Activated naive CD8-positive, alpha-beta T cell treated with anti-CD3 and anti-CD28 coated beads, Interleukin-2, amount 50 U/mL, for 24 hours (primary cell): Measurements from ENCODE around the gene OBI1.

ENCODE experiments used
- ATAC-seq: fragments of 150-1000 bp; cut with Tn5 transposase; one replicate; pipeline ENCODE4 v1.10.0; 2021
- DNase-seq: peaks from one replicate; pipeline ENCODE4 v3.0.0; 2021
- H3K27ac Mint-ChIP-seq: one replicate; pipeline ENCODE4 v1.8.0; 2021; ENCODE audit warnings: mild to moderate bottlenecking, mixed read lengths
- H3K27me3 Mint-ChIP-seq: one replicate; pipeline ENCODE4 v1.8.0; 2021; ENCODE audit warnings: mixed read lengths
- H3K36me3 Mint-ChIP-seq: one replicate; pipeline ENCODE4 v1.8.0; 2021; ENCODE audit warnings: low read depth, mixed read lengths
- H3K4me1 Mint-ChIP-seq: one replicate; pipeline ENCODE4 v1.8.0; 2021; ENCODE audit warnings: mixed read lengths
- H3K4me3 Mint-ChIP-seq: one replicate; pipeline ENCODE4 v1.8.0; 2021; ENCODE audit warnings: mild to moderate bottlenecking, moderate library complexity, mixed read lengths
- H3K9me3 Mint-ChIP-seq: one replicate; pipeline ENCODE4 v1.8.0; 2021; ENCODE audit warnings: mixed read lengths

Gene OBI1

DNA sequence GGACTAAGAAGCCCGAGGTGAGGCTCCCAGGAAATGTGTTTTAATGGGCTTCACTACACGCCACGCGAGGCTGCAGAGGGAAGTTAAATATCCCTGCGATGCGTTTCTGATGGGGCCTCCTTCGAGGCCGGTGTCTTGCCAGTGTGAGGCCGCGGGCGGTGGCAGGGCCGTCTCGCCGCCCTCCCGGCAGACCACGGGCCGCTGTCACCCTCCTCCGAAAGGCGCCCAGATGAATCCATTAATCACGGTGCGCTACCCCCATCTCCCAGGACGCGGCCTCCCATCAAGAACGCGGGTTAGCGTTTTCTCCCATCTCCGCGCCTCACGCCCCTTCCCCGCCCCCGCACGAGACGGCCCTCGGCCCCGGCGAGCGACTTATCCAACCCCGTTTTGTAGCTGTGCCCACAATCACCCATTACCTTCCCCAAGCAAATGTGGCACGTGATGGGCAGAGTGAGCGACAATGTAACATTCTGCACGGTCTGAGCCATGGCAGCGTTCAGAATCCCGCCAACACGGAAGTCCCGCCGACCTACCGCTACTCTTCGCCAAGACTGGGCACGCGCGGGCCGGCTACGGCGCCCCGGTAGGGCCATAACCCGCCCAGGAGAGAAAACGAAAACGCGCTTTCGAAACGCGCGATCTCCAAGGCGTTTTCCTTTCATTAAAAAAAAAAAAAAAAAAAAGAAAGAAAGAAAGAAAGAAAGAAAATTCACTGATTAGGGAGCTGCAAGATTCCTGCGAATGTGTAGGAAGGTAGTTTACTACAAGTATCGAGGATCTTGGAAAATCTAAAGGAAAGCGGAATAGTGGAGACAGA, at the start of gene OBI1:
Gene OBI1 (minus strand): TSS at position 526 of the 820 bp plus-strand sequence. CDS start 35 bp downstream, at position 491.
- Mint-ChIP-seq H3K27ac (peak within 1 kb of the TSS; percentile 99), H3K27me3 (no peaks in the 10 kb centered on the region), H3K4me3 (peak within 1 kb of the TSS; percentile 99), H3K9me3 (no peaks in the 10 kb centered on the region), H3K4me1 (peaks cover 37% of the 10 kb centered on the region), H3K36me3 (peaks cover 12% of the 10 kb centered on the region)
- ATAC-seq (peak; percentile 97), DNase-seq (peak; percentile 90)

DNA sequence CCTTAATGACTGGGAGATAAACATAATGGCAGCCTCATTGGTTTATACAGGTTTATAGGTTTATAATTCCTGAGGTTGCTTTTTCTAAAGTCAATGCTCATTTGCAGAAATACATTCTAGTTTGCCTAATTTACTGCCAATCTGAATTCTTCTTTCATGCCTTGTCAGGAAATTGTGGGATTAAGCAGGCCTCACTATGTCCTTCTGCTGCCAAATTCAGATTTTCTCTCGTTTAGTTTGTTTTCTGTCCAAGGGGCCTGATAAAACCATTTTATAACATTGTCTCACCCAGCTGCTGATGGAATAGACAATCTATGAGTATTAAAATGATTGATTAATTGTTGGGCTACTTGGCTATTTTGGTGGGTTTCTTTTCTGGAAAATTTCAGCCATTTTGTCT, 42.4 kb upstream of the OBI1 start:
- H3K9me3 Mint-ChIP-seq, result no peaks in the 10 kb centered on the region
- peaks cover 8% of the 10 kb centered on the region for H3K27me3 Mint-ChIP-seq
- H3K36me3 Mint-ChIP-seq, result no peaks in the 10 kb centered on the region
- no peaks in the 10 kb centered on the region for H3K4me1 Mint-ChIP-seq
- no peak overlapping the region for H3K4me3 Mint-ChIP-seq
- ATAC-seq (no peak), DNase-seq (no peak)
- H3K27ac Mint-ChIP-seq, result no peak overlapping the region

DNA sequence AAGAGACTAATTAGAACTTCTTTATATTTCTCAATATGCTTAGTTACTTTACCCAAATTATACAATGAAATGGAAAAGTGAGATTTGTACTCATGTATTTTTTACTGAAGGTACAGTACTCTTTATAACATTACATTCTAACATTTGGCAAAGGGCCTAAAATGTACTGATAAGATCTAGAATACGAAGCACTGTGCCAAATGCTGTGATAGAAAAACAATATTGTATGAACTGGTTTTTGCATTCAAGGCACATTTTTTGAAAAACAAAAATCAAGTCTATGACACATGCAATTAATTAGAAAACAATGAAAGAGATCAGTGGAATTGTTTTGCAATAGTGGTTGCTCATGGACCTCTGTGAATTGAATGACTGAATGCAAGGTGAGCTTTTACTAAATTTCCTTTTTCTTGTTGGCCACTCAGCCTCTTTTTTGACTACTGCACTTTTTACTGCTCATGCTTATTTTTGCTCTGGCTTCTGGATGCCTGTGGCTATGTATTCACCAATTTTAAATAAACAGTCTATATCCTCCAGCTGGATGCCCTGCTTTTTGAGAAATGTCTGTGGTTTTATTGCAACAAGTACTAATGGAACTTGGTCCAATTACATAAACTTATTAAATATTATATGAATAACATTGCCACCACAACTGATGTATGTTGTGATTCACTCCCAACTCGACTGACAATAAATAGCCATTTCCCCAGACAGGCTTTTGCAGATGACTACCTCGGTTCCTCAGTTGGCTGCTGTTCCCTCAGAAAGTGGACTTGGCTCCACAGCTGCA, 41.4 kb upstream of the OBI1 start:
- no peaks in the 10 kb centered on the region for H3K36me3 Mint-ChIP-seq
- DNase-seq, result no peak
- ATAC-seq, result no peak
- H3K27ac Mint-ChIP-seq, result no peak overlapping the region
- H3K4me1 Mint-ChIP-seq, result no peaks in the 10 kb centered on the region
- no peaks in the 10 kb centered on the region for H3K9me3 Mint-ChIP-seq
- H3K27me3 Mint-ChIP-seq, result peaks cover 9% of the 10 kb centered on the region
- no peak overlapping the region for H3K4me3 Mint-ChIP-seq

GRCh38 chr13:78689011-78689410, 30.1 kb upstream of the OBI1 start:
- Mint-ChIP-seq H3K36me3 (no peaks in the 10 kb centered on the region), H3K4me1 (no peaks in the 10 kb centered on the region), H3K27ac (no peak overlapping the region), H3K4me3 (no peak overlapping the region), H3K27me3 (peaks cover 12% of the 10 kb centered on the region), H3K9me3 (no peaks in the 10 kb centered on the region)
- DNase-seq (no peak), ATAC-seq (no peak)

- no peaks in the 10 kb centered on the region for H3K4me1 Mint-ChIP-seq
- H3K27me3 Mint-ChIP-seq, result peaks cover 18% of the 10 kb centered on the region
- H3K4me3 Mint-ChIP-seq, result no peak overlapping the region
- ATAC-seq (no peak), DNase-seq (no peak)
- no peak overlapping the region for H3K27ac Mint-ChIP-seq
- no peaks in the 10 kb centered on the region for H3K36me3 Mint-ChIP-seq
- H3K9me3 Mint-ChIP-seq, result no peaks in the 10 kb centered on the region
These were observed 27.5 kb upstream of the OBI1 start for GRCh38 chr13:78686461-78686860.

DNA sequence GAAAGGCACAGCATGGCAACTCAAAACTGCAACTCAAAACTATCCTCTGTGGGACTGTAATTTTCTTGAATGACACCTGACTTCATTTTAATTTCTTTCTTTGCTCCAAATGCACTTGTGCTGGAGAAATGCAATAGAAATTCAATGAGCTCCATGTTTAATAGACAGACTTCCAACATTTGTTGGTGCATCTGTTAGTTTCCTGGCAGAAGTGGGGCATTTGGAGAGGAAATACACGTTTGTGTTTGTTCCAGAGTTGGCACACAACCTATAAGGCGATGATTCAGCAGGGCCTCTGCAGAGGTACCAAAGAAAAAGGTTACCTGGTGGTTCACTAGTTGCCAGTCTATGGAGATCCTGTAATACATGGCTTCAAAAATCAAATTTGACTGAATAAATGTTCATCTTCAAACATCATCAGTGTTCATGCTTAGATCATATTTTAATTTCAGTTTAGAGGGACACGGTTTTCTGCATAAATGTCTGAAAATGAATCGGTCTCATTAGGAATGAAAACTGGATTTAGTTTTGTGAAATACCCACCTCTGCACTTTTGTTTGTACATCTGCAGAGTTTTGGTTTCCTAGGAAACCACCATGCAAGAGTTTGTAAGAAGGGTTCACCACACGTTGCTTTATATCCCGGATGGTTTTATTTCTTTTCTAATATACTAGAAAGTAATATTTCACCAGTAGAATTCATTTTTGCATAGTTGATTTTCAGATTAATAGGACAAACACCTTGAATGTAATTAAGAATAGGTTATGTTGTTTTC, 21.8 kb upstream of the OBI1 start:
- ATAC-seq (no peak), DNase-seq (no peak)
- H3K36me3 Mint-ChIP-seq, result no peaks in the 10 kb centered on the region
- no peak overlapping the region for H3K27ac Mint-ChIP-seq
- no peak overlapping the region for H3K4me3 Mint-ChIP-seq
- no peaks in the 10 kb centered on the region for H3K9me3 Mint-ChIP-seq
- H3K4me1 Mint-ChIP-seq, result no peaks in the 10 kb centered on the region
- H3K27me3 Mint-ChIP-seq, result peaks cover 6% of the 10 kb centered on the region

DNA sequence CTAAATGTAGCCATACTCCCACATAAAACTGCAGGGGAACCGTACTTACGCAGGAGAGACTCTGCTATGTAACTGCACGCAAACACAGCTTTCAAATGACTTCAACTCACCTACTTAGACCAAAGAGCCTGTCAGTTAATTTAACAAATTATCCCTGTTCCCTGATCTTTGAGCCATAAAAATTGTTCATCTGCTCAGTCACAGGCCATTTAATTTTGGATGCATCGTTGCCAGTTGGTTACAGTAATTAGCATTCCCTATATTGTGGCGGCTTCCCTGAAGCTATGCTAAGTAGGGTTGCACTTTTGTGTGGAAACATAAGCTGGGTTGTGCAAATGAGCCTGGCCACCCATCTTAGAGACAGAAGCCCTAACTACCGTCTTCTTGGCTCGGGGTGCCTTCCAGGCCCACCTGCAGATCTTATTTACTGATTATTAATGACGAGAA, 21.2 kb upstream of the OBI1 start:
- DNase-seq, result no peak
- Mint-ChIP-seq H3K36me3 (no peaks in the 10 kb centered on the region), H3K27ac (no peak overlapping the region), H3K4me1 (no peaks in the 10 kb centered on the region), H3K9me3 (no peaks in the 10 kb centered on the region), H3K27me3 (peaks cover 6% of the 10 kb centered on the region), H3K4me3 (no peak overlapping the region)
- no peak for ATAC-seq

DNA sequence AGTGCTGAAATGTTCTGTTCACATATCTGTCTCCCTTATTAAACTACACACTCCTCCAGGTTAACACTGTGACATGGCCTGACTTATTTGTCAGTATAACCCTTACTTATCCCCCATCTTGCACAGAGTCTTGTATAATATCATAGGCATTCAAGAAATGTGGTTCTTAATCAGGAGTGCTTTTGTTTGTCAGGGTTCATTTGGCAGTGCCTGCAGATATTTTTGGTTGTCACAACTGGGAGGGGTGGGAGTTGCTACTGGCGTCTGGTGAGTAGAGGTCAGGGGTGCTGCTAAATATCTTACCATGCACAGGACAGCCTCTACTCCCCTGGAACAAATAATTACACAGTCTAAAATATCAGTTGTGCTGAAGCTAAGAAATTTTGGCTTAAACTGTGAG, 20.4 kb upstream of the OBI1 start:
- ATAC-seq (no peak), DNase-seq (no peak)
- Mint-ChIP-seq H3K27me3 (peaks cover 10% of the 10 kb centered on the region), H3K4me3 (no peak overlapping the region), H3K4me1 (no peaks in the 10 kb centered on the region), H3K36me3 (no peaks in the 10 kb centered on the region), H3K27ac (no peak overlapping the region), H3K9me3 (no peaks in the 10 kb centered on the region)

- Mint-ChIP-seq H3K27me3 (peaks cover 12% of the 10 kb centered on the region), H3K4me3 (no peak overlapping the region), H3K36me3 (no peaks in the 10 kb centered on the region), H3K4me1 (no peaks in the 10 kb centered on the region), H3K9me3 (no peaks in the 10 kb centered on the region), H3K27ac (no peak overlapping the region)
- ATAC-seq (no peak), DNase-seq (no peak)
These were observed 16.2 kb upstream of the OBI1 start for GRCh38 chr13:78675112-78675511.

GRCh38 chr13:78674638-78675037, 15.7 kb upstream of the OBI1 start:
- DNase-seq (no peak), ATAC-seq (no peak)
- H3K4me3 Mint-ChIP-seq, result no peak overlapping the region
- peaks cover 12% of the 10 kb centered on the region for H3K27me3 Mint-ChIP-seq
- no peak overlapping the region for H3K27ac Mint-ChIP-seq
- H3K9me3 Mint-ChIP-seq, result no peaks in the 10 kb centered on the region
- H3K4me1 Mint-ChIP-seq, result no peaks in the 10 kb centered on the region
- no peaks in the 10 kb centered on the region for H3K36me3 Mint-ChIP-seq

GRCh38 chr13:78662467-78662866, 3.5 kb upstream of the OBI1 start:
- Mint-ChIP-seq H3K36me3 (no peaks in the 10 kb centered on the region), H3K4me3 (no peak overlapping the region), H3K27ac (no peak overlapping the region), H3K4me1 (peaks cover 22% of the 10 kb centered on the region), H3K9me3 (no peaks in the 10 kb centered on the region), H3K27me3 (no peaks in the 10 kb centered on the region)
- DNase-seq (no peak), ATAC-seq (no peak)

- ATAC-seq, result no peak
- peaks cover 6% of the 10 kb centered on the region for H3K36me3 Mint-ChIP-seq
These were observed 1.5 kb upstream of the OBI1 start for GRCh38 chr13:78660495-78660857.

DNA sequence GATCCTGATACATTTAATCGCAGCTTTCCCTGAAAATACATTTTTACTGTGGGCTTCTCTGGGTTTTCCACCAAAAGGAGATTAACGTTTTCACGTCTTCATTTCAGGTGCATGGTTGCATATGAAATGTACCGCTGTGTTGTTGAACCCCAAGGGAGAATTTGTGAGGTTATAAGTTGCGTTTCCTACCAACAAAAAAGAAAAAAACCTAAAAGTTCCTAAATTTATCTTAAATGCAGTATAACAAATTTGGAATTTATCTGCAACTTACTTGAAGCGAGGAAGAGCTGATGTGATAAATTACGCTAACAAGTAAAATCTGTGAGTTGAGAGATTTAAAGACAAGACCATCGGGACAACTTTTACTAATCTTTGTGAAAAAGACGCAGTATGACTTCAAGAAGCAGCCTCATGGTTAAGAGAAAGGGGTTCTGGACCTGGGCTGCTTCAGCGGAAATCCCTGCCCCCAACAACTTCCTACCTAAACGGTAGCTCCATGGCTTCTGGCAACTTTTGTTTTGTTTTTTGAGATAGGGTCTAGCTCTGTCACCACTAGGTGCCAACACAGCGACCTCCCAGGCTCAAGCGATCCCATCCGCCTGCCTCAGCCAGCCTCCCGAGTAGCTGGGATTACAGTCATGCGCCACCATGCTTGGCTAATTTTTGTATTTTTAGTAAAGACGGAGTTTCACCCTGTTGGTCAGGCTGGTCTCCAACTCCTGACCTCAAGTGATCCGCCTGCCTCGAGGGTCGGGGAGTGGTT, 958 bp upstream of the OBI1 start:
- DNase-seq, result no peak
- ATAC-seq, result no peak
- Mint-ChIP-seq H3K4me3 (peak overlapping the region; percentile 99), H3K27me3 (no peaks in the 10 kb centered on the region), H3K9me3 (no peaks in the 10 kb centered on the region), H3K36me3 (peaks cover 9% of the 10 kb centered on the region), H3K4me1 (peaks cover 34% of the 10 kb centered on the region), H3K27ac (peak overlapping the region; percentile 99)

More at GRCh38 chr13:78660495-78660857, 1.5 kb upstream of the OBI1 start:
- H3K4me3 Mint-ChIP-seq, result no peak overlapping the region
- H3K4me1 Mint-ChIP-seq, result peaks cover 31% of the 10 kb centered on the region
- no peak for DNase-seq
- H3K27ac Mint-ChIP-seq, result no peak overlapping the region
- H3K27me3 Mint-ChIP-seq, result no peaks in the 10 kb centered on the region
- no peaks in the 10 kb centered on the region for H3K9me3 Mint-ChIP-seq

DNA sequence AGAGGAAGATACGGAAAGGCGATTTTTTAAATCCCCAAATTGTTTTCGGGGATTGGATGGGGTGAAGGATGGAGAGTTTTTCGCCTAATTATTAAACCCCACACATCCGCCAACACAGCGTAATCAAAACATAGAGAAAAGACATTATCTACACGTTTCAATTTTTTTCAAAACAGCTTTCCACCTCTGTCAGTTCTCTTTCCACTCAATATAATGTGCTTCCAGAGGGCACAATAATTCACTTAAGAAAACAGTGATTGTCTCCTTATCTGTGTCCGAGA, 435 bp upstream of the OBI1 start:
- Mint-ChIP-seq H3K27me3 (no peaks in the 10 kb centered on the region), H3K4me1 (peaks cover 37% of the 10 kb centered on the region), H3K9me3 (no peaks in the 10 kb centered on the region), H3K36me3 (peaks cover 12% of the 10 kb centered on the region), H3K4me3 (peak overlapping the region; percentile 99), H3K27ac (peak overlapping the region; percentile 99)
- ATAC-seq (no peak), DNase-seq (no peak)
